Measurements from ENCODE around the gene SETD7.

- TF ChIP-seq POLR2A (IDR thresholded peaks at IDR 0.05; ENCODE audit: control extremely low read depth in 1 of 2, low read depth in 2 of 2, low read length in 2 of 2) (no peak), CTCF (IDR thresholded peaks at IDR 0.05; ENCODE audit: control extremely low read depth in 1 of 3, insufficient read depth in 1 of 3, low read depth in 1 of 3, low read length in 3 of 3) (no peak), MAFK (IDR thresholded peaks at IDR 0.05; ENCODE audit: low read depth, low read length) (no peak), POLR2AphosphoS5 (IDR thresholded peaks at IDR 0.05; ENCODE audit: low read depth, low read length) (no peak), SIN3A (conservative IDR thresholded peaks at IDR 0.05 in 1 of 2, IDR thresholded peaks at IDR 0.05 in 1 of 2; ENCODE audit: low read depth in 1 of 2, low read length in 2 of 2) (no peak), BCL11A (IDR thresholded peaks at IDR 0.05; ENCODE audit: low read depth in 2 of 2, low read length in 2 of 2) (no peak), MAX (IDR thresholded peaks at IDR 0.05) (no peak), EZH2 (IDR thresholded peaks at IDR 0.05; ENCODE audit: low read depth, low read length, severe bottlenecking) (no peak)
These were observed 27.5 kb downstream of the SETD7 start for GRCh38 chr4:139528377-139529005.

Data from H1 (cell line).